HEK293 (cell line): Measurements from ENCODE around the gene PDXK.
A peak's percentile ranks its signal among the peaks of the same experiment; 100 is the strongest.

ENCODE experiments used
- ATF2 ChIP-seq: fragments of 450-650 bp; formaldehyde crosslinking; IDR thresholded peaks from 2 replicates; pipeline ENCODE4 v1.5.1; 2016; ENCODE audit warnings: missing biosample characterization, missing genetic modification characterization, low read depth
- GFI1B ChIP-seq: fragments of 450-650 bp; formaldehyde crosslinking; IDR thresholded peaks from 2 replicates; pipeline ENCODE4 v1.5.1; 2016; ENCODE audit warnings: missing biosample characterization, missing genetic modification characterization
- KLF1 ChIP-seq: fragments of 450-650 bp; formaldehyde crosslinking; IDR thresholded peaks from 2 replicates; pipeline ENCODE4 v1.5.1; 2016; ENCODE audit warnings: missing biosample characterization, missing genetic modification characterization
- KLF16 ChIP-seq: fragments of 450-650 bp; formaldehyde crosslinking; IDR thresholded peaks from 2 replicates; pipeline ENCODE4 v1.5.1; 2017; ENCODE audit warnings: missing biosample characterization, missing genetic modification characterization
- REST ChIP-seq: fragments of 450-650 bp; formaldehyde crosslinking; IDR thresholded peaks from 2 replicates; pipeline ENCODE4 v1.5.1; 2016; ENCODE audit warnings: missing biosample characterization, missing genetic modification characterization
- SP2 ChIP-seq: fragments of 450-650 bp; formaldehyde crosslinking; IDR thresholded peaks from 2 replicates; pipeline ENCODE4 v1.5.1; 2016; ENCODE audit warnings: missing biosample characterization, missing genetic modification characterization
- YY1 ChIP-seq: fragments of 450-650 bp; formaldehyde crosslinking; IDR thresholded peaks from 2 replicates; pipeline ENCODE4 v1.5.1; 2018; ENCODE audit warnings: missing biosample characterization, missing genetic modification characterization
- ZBTB11 ChIP-seq: fragments of 450-650 bp; formaldehyde crosslinking; conservative IDR thresholded peaks from 2 replicates; pipeline ENCODE4 v1.5.1; 2016; ENCODE audit warnings: low read depth, missing biosample characterization, missing genetic modification characterization
- ZBTB17 ChIP-seq: fragments of 450-650 bp; formaldehyde crosslinking; IDR thresholded peaks from 2 replicates; pipeline ENCODE4 v1.5.1; 2016; ENCODE audit warnings: missing biosample characterization, missing genetic modification characterization
- ZNF146 ChIP-seq: fragments of 450-650 bp; formaldehyde crosslinking; IDR thresholded peaks from 2 replicates; pipeline ENCODE4 v1.5.1; 2016; ENCODE audit warnings: missing biosample characterization, missing genetic modification characterization
- ZNF157 ChIP-seq: fragments of 450-650 bp; formaldehyde crosslinking; IDR thresholded peaks from 2 replicates; pipeline ENCODE4 v1.5.1; 2016; ENCODE audit warnings: missing biosample characterization, missing genetic modification characterization
- ZNF174 ChIP-seq: fragments of 450-650 bp; formaldehyde crosslinking; IDR thresholded peaks from 2 replicates; pipeline ENCODE4 v1.5.0; 2017; ENCODE audit warnings: missing biosample characterization, mild to moderate bottlenecking, missing genetic modification characterization
- ZNF2 ChIP-seq: fragments of 450-650 bp; formaldehyde crosslinking; IDR thresholded peaks from 2 replicates; pipeline ENCODE4 v1.5.1; 2016; ENCODE audit warnings: missing biosample characterization, missing genetic modification characterization
- ZNF211 ChIP-seq: fragments of 450-650 bp; formaldehyde crosslinking; IDR thresholded peaks from 2 replicates; pipeline ENCODE4 v1.5.1; 2016; ENCODE audit warnings: low read depth, missing biosample characterization, missing genetic modification characterization
- ZNF23 ChIP-seq: fragments of 450-650 bp; formaldehyde crosslinking; IDR thresholded peaks from 2 replicates; pipeline ENCODE4 v1.5.1; 2016; ENCODE audit warnings: missing biosample characterization, missing genetic modification characterization, borderline replicate concordance
- ZNF311 ChIP-seq: fragments of 450-650 bp; formaldehyde crosslinking; IDR thresholded peaks from 2 replicates; pipeline ENCODE4 v1.5.1; 2017; ENCODE audit warnings: missing biosample characterization, missing genetic modification characterization, borderline replicate concordance
- ZNF391 ChIP-seq: fragments of 450-650 bp; formaldehyde crosslinking; IDR thresholded peaks from 2 replicates; pipeline ENCODE4 v1.5.1; 2016; ENCODE audit warnings: low read depth, missing biosample characterization, missing genetic modification characterization, borderline replicate concordance
- ZNF513 ChIP-seq: fragments of 450-650 bp; IDR thresholded peaks from 2 replicates; pipeline ENCODE4 v1.5.1; 2018; ENCODE audit warnings: missing biosample characterization, missing genetic modification characterization
- ZNF707 ChIP-seq: fragments of 450-650 bp; formaldehyde crosslinking; IDR thresholded peaks from 2 replicates; pipeline ENCODE4 v1.5.1; 2016; ENCODE audit warnings: missing biosample characterization, missing genetic modification characterization
- ZNF76 ChIP-seq: fragments of 450-650 bp; formaldehyde crosslinking; IDR thresholded peaks from 2 replicates; pipeline ENCODE4; 2016; ENCODE audit warnings: low read depth, missing biosample characterization, missing genetic modification characterization, borderline replicate concordance
- TF ChIP-seq, protein P1 (sequence below): fragments of 450-650 bp; formaldehyde crosslinking; IDR thresholded peaks from 2 replicates; pipeline ENCODE4 v1.5.1; 2017; ENCODE audit warnings: missing biosample characterization, missing genetic modification characterization
- TF ChIP-seq, protein P2 (sequence below): fragments of 450-650 bp; formaldehyde crosslinking; IDR thresholded peaks from 2 replicates; pipeline ENCODE4 v1.5.1; 2016; ENCODE audit warnings: missing biosample characterization, missing genetic modification characterization, borderline replicate concordance
- TF ChIP-seq, protein P3 (sequence below): fragments of 450-650 bp; formaldehyde crosslinking; IDR thresholded peaks from 2 replicates; pipeline ENCODE4 v1.5.1; 2016; ENCODE audit warnings: missing biosample characterization, missing genetic modification characterization

The PDXK gene

GRCh38 chr21:43810505-43811261, 91.8 kb downstream of the PDXK start (continued):
- TF ChIP-seq ZNF707 (no peak), ZNF23 (tag by site-specific recombination) (no peak), ZNF174 (tag by site-specific recombination) (no peak), ZNF2 (tag by site-specific recombination) (peak; percentile 64), GFI1B (tag by site-specific recombination) (no peak), ZNF76 (tag by site-specific recombination) (0 out of 2 replicates have a peak, but pooled peaks have one; percentile 17), ZNF146 (tag by site-specific recombination) (no peak), ZNF513 (tag by site-specific recombination) (no peak), ZBTB17 (no peak), KLF1 (peak; percentile 40; the same call in 1 of the 2 replicates), ATF2 (tag by site-specific recombination) (no peak), ZNF391 (no peak), ZNF157 (tag by site-specific recombination) (no peak), ZNF211 (tag by site-specific recombination) (no peak), SP2 (tag by site-specific recombination) (no peak), ZBTB11 (tag by site-specific recombination) (no peak), KLF16 (no peak), YY1 (tag by site-specific recombination) (no peak), ZNF311 (tag by site-specific recombination) (no peak), REST (tag by site-specific recombination) (no peak)
- TF ChIP-seq, protein P1, sequence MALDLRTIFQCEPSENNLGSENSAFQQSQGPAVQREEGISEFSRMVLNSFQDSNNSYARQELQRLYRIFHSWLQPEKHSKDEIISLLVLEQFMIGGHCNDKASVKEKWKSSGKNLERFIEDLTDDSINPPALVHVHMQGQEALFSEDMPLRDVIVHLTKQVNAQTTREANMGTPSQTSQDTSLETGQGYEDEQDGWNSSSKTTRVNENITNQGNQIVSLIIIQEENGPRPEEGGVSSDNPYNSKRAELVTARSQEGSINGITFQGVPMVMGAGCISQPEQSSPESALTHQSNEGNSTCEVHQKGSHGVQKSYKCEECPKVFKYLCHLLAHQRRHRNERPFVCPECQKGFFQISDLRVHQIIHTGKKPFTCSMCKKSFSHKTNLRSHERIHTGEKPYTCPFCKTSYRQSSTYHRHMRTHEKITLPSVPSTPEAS = no peak
- TF ChIP-seq, protein P2, sequence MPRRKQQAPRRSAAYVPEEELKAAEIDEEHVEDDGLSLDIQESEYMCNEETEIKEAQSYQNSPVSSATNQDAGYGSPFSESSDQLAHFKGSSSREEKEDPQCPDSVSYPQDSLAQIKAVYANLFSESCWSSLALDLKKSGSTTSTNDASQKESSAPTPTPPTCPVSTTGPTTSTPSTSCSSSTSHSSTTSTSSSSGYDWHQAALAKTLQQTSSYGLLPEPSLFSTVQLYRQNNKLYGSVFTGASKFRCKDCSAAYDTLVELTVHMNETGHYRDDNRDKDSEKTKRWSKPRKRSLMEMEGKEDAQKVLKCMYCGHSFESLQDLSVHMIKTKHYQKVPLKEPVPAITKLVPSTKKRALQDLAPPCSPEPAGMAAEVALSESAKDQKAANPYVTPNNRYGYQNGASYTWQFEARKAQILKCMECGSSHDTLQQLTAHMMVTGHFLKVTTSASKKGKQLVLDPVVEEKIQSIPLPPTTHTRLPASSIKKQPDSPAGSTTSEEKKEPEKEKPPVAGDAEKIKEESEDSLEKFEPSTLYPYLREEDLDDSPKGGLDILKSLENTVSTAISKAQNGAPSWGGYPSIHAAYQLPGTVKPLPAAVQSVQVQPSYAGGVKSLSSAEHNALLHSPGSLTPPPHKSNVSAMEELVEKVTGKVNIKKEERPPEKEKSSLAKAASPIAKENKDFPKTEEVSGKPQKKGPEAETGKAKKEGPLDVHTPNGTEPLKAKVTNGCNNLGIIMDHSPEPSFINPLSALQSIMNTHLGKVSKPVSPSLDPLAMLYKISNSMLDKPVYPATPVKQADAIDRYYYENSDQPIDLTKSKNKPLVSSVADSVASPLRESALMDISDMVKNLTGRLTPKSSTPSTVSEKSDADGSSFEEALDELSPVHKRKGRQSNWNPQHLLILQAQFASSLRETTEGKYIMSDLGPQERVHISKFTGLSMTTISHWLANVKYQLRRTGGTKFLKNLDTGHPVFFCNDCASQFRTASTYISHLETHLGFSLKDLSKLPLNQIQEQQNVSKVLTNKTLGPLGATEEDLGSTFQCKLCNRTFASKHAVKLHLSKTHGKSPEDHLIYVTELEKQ (tag by site-specific recombination) = no peak
- TF ChIP-seq, protein P3, sequence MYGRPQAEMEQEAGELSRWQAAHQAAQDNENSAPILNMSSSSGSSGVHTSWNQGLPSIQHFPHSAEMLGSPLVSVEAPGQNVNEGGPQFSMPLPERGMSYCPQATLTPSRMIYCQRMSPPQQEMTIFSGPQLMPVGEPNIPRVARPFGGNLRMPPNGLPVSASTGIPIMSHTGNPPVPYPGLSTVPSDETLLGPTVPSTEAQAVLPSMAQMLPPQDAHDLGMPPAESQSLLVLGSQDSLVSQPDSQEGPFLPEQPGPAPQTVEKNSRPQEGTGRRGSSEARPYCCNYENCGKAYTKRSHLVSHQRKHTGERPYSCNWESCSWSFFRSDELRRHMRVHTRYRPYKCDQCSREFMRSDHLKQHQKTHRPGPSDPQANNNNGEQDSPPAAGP = peak; percentile 52; the same call in 1 of the 2 replicates
